GM19438 (cell line): Measurements from ENCODE around the gene CPM.
A peak's percentile ranks its signal among the peaks of the same experiment; 100 is the strongest.

Source experiments
- ATAC-seq: cut with Tn5 transposase; IDR thresholded peaks from one replicate; pipeline ENCODE4 v1.9.1; 2021; ENCODE audit warnings: low read depth; ENCODE audit not compliant: unreplicated experiment

The CPM gene

GRCh38 chr12:68932961-68933893 lies at the start of gene CPM:
TSS of gene CPM (minus strand) at chr12:68933171. CDS start at chr12:68932837, 334 bp downstream.
- ATAC-seq: peak; percentile 96

GRCh38 chr12:68981516-68981915 lies 48.5 kb upstream of the CPM start:
- ATAC-seq: no peak

DNA sequence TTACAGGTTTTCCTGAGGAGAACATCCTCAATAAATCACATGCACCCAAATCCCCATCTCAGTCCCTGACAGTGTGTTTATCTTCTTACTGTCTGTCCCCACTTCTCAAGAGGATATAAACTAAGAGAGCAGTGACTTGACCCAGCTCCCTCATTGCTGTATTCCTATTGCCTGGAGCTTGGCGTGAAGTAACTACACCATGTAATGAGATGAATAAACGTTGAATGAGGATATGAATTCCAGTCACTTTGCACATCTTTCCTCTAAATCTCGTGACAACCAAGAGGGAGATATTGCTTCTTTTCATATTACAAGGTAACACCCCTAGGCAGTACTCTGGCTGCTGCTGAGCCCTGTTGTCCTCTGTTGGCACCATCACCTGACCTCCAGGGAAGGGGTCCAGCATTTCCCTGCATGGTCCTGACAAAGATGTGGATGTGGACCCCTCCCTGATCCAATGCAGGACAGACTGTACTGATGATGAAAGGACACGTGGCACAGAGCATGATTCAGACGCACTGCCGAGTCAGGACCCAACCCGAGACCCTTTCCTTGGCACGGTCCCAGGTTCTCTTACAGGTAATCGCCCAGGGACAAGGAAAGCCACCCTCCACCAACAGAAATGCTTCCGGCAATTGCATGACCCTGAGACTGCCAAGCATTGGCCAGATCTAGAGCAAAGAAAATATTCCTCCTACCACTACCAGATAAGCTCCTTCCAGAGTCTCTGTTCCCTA lies 47.7 kb upstream of the CPM start:
- ATAC-seq: no peak

GRCh38 chr12:68978678-68979077 lies 45.7 kb upstream of the CPM start:
- ATAC-seq: no peak

GRCh38 chr12:68977909-68978610 lies 45.1 kb upstream of the CPM start:
- no peak for ATAC-seq

GRCh38 chr12:68977335-68977734 lies 44.4 kb upstream of the CPM start:
- ATAC-seq: no peak

DNA sequence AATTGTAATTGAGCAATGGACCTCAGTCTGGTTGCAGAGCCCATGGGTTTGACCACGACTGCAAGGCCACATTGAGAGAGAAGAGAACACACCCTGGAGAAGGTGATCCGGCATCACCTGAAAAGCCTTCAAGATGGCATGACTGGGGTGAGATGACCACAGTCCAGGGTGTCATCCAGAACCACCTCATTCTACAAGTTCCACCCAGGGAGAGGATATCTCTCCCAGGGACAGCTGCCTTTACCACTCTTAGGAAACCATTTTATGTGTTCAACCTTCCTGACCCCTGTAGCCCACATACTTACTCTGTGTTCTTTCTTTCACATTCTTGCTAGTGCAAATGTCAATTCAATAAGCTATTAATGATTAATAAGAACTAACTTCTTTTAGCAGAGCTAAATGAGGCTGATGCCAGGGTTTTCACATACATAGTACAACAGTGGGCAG lies 43.4 kb upstream of the CPM start:
- no peak for ATAC-seq

DNA sequence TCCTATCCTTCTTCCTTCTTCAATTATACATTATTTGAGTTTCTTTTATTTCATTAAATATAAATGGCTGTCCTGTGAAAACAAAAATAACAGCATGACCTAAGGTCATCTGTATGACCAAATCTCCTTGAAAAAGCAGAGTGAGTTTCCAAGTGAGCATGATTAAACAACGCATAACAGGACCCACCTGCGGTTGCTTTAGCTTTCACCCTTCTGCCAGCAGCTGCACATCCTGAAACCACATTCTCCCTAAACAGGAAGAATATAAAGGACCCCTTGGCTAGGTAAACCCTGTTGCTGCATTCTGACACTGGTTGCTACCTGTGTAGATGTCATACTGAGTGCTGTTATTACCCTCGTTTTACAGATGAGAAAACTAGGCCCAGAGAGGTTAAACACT lies 42.8 kb upstream of the CPM start:
- no peak for ATAC-seq

DNA sequence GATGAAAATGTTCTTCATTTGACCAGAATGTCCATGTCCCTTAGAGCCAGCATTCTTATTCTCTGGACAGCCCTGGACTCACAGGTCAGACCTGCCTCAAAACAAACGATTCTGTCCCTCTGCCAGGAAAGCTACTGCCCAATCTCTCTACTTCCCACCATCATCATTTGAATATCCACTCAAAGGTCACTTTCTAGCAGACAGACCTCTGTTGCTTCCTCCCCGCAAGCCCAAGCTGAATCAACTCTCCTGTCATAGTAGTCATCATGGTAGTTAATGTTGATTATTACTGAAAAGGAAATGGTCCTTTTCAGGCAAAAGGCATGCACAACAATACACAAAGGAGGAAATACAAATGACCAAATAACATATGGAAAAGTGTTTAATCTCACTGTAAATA lies 39.6 kb upstream of the CPM start:
- ATAC-seq: no peak

GRCh38 chr12:68971404-68971803 lies 38.4 kb upstream of the CPM start:
- no peak for ATAC-seq

- ATAC-seq: no peak
These were observed 38.0 kb upstream of the CPM start for GRCh38 chr12:68970951-68971350.

DNA sequence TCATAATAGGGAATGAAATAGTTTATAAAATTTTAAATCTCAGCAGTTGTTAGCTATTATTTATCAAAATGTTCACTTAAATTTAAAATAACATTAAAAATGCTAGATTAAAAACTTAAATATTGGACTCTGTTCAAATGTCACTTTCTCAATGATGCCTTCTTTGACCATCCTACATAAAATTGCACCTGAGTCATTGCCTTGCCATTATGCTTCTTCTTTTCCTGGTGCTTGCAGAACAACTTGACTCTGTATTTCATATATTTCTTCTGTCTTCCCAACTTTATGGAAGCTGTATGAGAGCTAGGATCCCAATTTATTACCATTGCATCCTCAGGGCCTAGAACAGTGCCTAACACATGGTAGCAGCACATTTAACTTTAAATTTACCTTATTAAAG lies 37.3 kb upstream of the CPM start:
- ATAC-seq: no peak

GRCh38 chr12:68967046-68967445 lies 34.1 kb upstream of the CPM start:
- ATAC-seq: no peak

DNA sequence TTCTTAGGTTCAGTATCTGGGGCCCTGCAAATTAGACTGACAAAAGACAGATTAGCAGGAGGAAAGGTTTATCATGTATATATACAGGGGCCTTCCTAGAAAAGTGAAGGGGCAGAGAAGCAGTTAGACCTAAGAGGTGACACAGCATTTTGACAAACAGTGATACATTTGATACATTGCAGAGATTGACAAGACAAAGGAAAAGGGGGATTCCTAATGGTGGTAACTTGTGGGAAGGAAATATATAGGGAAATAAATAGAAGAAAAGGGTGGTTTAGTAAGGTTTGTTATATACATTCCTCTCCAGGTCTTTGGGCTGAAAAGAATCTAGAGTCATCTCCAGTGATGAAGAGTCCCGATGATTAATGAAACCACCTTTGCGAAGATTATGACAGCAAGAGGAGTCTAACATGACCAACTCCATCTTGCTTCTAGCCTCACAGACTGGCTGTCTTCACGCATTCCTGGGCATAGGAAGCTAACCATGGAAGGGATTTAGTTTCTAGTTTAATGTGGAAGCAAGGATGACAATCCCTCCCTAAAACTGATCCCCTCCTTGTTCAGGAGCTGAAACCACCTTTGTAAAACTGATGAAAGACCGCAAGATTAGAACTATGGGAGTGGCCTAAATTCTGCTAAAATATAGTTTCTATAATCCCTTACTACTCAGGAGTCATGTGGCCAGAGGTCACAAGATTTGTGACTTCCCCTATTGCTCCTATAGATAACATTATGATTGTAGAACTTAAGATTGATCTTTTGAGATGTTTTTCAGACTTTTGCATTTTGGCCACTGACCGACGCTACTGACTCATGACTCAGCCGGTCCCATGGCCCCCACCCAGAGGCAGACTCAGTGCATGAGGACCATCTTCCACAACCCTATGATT lies 31.1 kb upstream of the CPM start:
- ATAC-seq: no peak

DNA sequence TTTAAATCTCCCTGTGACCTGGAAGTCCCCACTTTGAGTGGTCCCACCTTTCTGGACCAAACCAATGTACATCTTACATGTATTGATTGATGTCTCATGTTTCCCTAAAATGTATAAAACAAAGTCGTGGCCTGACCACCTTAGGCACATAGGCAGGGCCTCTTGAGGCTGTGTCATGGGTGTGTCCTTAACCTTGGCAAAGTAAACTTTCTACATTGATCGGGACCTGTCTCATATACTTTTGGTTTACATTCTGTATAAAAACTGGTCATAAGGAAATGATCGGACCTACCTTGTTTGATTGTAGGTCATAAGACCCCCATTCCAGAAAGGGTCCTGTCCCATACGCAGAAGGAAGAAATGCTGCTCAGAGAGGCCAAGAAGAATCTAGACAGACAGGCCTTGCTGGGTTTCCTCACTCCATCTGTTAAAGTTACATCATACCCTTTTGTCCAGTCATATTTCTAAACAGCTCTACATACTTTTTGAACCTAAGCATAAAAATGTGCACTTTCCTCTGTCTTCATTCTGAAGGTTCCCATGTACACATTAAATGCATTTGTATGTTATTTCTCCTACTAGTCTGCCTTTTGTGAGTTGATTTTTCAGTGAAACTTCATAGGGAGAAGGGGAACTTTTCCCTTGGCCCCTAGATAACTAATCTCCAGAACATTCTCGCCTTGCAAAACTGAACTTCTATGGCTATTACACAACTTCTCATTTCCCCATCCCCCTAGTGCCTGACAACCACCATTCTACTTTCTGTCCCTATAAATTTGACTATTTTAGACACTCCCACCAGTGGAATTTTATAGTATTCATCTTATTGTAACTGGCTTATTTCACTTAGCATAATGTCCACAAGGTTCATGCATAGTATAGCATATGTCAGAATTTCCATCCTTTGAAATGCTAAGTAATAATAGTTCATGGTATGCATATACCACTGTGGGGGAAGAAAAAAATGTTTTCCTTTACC lies 30.2 kb upstream of the CPM start:
- ATAC-seq: no peak

DNA sequence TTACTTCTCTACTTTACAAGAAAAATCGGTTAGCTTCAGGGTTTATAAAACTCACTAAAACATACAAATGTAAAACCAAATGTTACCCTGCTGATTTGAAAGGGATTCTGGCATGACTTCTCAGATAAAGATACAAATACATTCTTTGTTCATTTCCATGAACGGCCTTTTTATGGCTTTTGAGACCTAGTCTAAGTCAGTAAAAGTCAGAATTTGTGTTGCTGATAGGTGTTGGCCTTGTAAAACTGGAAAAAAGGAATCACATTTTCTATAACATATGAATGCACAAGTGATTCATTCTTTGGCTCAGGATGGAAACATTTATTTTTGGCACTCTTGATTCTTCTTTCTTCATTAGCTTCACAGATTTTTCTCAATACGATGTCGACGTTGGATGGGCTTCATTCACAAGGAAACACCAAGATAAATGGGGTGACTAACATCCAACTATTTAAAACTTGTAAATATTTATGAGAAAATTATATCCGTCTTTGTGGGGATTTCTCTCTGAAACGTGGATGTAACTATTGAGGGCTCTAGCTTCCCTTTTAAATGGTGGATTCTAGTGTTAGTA lies 27.0 kb upstream of the CPM start:
- ATAC-seq: no peak

DNA sequence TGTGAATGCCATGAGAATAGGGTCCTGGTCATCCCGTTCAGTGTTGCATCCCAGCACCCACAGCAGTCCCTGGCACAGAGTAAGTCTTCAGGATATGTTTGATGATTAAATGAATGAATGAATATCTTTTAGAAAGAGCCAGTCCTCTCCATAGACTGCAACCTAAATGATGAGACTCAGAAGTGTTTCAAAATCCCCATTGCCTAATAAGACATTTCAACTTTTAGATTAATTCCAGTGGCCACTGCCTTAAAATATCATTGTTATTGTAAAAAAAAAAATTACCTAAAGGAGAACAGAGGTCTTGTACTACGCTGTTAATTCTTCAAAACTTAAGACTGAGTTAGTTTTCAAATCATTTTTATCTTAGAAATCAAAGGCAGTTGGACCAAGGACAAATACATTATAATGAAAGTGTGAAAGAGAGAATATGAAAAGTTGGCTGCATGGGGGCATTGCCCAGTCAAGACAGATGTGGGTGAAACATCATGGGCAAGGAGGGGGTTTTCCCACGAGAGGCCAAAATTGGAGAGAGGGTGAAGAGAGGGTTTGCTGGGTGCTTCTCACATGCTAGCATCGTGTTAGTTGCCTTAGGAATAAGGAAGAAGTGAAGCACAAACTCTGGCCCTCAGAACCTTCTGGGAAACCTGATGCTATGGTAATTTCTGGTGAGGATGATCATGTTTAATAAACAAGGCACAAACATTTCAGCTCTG lies 26.3 kb upstream of the CPM start:
- ATAC-seq: no peak

- peak; percentile 97 for ATAC-seq
These were observed 25.4 kb upstream of the CPM start for GRCh38 chr12:68958322-68958721.
